GM12874 (cell line): ENCODE results near the gene ADISSP.

Experiments
- TF ChIP-seq, protein P1 (sequence below): IDR thresholded peaks from 2 replicates; pipeline ENCODE4 v1.5.1; 2011; ENCODE audit warnings: low read depth, mild to moderate bottlenecking, control low read depth, low read length, moderate library complexity; ENCODE audit not compliant: insufficient read depth

ADISSP gene

DNA sequence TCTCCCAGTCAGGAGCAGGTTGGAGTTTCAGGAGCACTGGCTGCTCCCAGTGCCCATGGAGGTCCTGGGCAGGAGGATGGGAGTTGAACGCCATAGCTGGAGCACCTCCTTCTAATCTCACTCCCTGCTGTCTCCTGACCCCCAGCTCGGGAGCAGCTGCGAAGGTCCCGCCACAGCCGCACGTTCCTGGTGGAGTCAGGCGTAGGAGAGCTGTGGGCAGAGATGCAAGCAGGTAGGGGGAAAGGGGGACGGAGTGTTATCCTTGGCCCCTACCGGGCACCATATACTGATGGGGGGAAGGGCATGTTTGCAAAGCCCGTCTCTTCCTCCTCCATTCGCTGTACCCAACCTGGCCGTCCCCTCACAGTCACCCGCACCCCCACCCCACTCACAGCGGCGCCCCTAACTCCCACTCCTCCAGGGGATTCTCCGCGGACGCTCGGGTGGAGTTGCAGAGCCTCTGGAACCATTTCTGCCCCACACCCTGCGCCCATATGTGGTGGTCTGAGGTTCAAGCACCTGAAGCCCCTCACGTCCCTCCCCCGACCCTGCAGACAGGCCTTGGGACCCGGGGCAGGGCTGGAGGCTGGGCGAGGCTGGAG lies 18.4 kb downstream of the ADISSP start:
- TF ChIP-seq, protein P1, sequence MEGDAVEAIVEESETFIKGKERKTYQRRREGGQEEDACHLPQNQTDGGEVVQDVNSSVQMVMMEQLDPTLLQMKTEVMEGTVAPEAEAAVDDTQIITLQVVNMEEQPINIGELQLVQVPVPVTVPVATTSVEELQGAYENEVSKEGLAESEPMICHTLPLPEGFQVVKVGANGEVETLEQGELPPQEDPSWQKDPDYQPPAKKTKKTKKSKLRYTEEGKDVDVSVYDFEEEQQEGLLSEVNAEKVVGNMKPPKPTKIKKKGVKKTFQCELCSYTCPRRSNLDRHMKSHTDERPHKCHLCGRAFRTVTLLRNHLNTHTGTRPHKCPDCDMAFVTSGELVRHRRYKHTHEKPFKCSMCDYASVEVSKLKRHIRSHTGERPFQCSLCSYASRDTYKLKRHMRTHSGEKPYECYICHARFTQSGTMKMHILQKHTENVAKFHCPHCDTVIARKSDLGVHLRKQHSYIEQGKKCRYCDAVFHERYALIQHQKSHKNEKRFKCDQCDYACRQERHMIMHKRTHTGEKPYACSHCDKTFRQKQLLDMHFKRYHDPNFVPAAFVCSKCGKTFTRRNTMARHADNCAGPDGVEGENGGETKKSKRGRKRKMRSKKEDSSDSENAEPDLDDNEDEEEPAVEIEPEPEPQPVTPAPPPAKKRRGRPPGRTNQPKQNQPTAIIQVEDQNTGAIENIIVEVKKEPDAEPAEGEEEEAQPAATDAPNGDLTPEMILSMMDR = no peak

DNA sequence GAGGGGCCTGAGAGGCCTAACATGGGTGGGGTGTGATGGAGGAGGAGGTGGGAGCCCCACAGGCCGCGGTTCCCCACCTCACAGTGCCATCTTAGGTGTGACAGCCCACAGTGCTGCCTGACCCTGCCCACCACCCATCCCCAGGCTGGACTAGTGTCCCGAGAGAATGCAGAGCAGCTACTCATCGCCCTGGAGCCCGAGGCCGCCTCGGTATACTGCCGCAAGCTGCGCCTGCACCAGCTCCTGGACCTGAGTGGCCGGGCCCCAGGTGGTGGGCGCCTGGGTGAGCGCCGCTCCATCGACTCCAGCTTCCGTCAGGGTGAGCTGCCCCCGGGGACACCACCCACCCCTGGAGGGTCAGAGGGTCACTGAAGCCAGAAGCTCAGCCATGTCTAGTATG lies 19.5 kb downstream of the ADISSP start:
- TF ChIP-seq, protein P1 = no peak

DNA sequence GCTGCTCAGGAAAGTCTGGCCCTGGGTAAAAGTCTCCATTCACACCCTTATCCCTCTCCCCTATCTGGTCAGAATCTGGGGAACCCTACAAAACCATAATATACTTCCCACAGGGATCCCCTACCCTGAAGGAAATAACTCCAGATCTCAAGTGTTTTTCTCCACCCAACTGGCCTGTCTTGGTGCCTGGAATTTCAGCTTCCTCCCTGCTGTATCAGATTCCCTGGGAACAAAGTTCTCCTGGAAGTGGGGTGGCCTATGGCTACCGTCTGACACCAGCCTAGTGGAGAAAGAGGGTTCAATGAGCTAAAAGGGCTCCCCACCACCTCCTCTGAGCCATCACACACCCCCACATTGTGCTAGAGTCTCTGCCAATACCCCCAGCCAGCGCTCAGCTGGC lies 20.1 kb downstream of the ADISSP start:
- TF ChIP-seq, protein P1 = no peak

DNA sequence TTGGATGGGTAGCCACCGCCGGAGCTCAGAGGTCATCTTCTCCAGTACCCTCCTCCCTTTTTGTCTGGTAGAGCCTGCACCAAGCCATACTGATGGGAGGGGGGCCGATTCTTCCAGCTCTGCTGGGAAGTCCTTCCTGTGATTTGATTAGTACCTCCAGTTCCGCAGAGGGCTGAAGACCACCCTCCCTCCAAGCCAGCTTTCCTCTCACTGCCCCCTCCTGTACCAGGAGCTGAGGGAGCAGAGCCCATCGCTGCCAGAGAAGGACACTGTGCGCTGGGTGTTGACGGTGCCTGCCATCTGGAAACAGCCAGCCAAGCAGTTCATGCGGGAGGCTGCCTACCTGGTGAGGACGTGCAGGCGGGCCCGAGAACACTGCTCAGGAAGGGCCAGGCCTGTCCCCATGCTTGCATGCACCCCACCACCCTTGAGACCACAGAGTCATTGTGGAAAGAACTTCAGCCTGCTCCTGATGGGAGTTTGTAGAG lies 21.8 kb downstream of the ADISSP start:
- TF ChIP-seq, protein P1 = no peak

DNA sequence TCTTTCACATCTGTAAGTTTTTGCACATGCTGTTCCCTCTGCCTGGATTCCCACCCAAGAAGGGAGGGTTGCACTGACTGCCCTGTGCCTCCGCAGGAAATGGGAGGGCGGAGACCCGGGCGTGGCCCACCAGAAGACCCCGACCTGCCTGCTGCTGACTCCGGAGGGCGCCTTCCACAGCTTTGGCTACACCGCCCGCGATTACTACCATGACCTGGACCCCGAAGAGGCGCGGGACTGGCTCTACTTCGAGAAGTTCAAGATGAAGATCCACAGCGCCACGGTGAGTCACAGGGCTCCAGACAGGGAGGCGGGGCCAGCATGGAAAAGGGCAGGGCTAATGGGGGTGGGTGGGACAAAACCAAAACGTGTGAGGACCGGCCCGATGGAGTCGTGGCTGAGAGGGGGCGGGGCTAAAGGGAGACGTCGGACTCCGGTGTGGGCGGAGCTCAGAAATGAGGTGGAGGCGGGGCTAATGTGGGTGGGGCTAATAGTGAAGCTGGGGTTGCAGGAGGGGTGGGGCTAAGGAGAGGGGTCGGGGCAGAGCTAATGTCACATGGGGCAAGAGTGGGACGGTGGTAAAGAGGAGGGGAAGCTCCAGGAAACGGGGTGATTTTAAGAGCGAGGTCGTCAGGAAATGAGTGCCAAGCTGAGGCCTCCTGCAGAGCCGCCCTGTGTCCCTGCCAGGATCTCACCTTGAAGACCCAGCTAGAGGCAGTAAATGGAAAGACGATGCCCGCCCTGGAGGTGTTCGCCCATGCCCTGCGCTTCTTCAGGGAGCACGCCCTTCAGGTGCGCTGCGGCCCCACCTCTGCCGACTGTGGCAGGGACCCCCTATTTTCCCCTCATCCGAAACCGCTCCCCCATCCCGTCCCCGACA lies 22.5 kb downstream of the ADISSP start:
- TF ChIP-seq, protein P1 = no peak

DNA sequence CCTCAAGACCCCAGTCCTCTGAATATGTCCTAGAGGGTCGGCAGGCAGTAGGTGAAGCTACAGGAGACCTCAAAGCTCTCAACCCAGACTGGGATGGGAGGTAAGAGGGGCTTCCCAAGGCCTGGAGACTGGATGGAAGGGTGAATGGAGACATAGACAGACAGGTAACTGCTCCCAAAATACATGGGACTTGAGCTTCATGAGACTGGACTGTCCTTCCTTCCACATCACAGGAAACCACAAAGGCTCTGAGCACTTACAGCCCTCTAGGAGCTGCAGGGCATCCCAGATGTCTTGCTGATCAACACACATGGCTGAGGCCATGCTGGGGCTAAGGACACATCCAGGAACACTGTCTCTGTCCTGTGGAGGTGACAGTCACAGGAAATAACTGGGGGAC lies 23.5 kb downstream of the ADISSP start:
- TF ChIP-seq, protein P1 = no peak

DNA sequence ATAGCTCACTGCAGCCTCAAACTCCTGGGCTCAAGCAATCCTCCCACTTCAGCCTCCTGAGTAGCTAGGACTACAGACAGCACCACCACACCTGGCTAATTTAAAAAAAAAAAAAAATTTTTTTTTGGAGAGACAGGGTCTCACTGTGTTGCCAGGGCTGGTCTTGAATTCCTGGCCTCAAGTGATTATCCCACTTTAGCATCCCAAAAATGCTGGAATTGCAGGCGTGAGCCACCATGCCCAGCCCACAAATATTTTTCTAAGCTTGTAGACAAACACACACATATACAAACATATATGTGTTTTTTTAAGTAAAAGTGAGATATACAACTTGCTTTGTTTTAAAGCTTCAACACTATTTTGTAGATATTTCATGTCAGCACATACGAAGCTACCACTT lies 24.3 kb downstream of the ADISSP start:
- TF ChIP-seq, protein P1 = no peak
